Anterior cingulate cortex (tissue), 58 donors: ENCODE results near the gene TPH2.
A peak's percentile ranks its signal among the peaks of the same experiment; 100 is the strongest.

ENCODE experiments used
- DNase-seq, 58 donors: peaks; one replicate each; lab custom pipeline; 2025; lab: John Stamatoyannopoulos, UW

Gene TPH2

GRCh38 chr12:71958056-71958455 is 19.4 kb downstream of the TPH2 start:
- no peak for DNase-seq

GRCh38 chr12:71958457-71958856 is 19.8 kb downstream of the TPH2 start:
- no peak for DNase-seq

- no peak for DNase-seq
These were observed 20.4 kb downstream of the TPH2 start for GRCh38 chr12:71958993-71959578.

GRCh38 chr12:71967211-71967610 is 28.6 kb downstream of the TPH2 start:
- no peak for DNase-seq

- DNase-seq: no peak
These were observed 30.7 kb downstream of the TPH2 start for GRCh38 chr12:71969330-71969729.

GRCh38 chr12:71970031-71970430 is 31.4 kb downstream of the TPH2 start:
- no peak for DNase-seq

GRCh38 chr12:71972441-71973074 is 33.9 kb downstream of the TPH2 start:
- DNase-seq: no peak

- no peak for DNase-seq
These were observed 35.0 kb downstream of the TPH2 start for GRCh38 chr12:71973687-71974086.

- DNase-seq: no peak
These were observed 41.9 kb downstream of the TPH2 start for GRCh38 chr12:71980538-71980937.

- no peak for DNase-seq
These were observed 42.5 kb downstream of the TPH2 start for GRCh38 chr12:71981149-71981548.

- no peak for DNase-seq
These were observed 56.1 kb downstream of the TPH2 start for GRCh38 chr12:71994715-71995114.

- no peak for DNase-seq
These were observed 61.1 kb downstream of the TPH2 start for GRCh38 chr12:71999795-72000194.

- DNase-seq: peak in 1 of 58 donors; percentile 3
These were observed 62.5 kb downstream of the TPH2 start for GRCh38 chr12:72000969-72001648.

- no peak for DNase-seq
These were observed 68.1 kb downstream of the TPH2 start for GRCh38 chr12:72006766-72007165.

GRCh38 chr12:72010356-72010755 is 71.7 kb downstream of the TPH2 start:
- no peak for DNase-seq

GRCh38 chr12:72011374-72011773 is 72.7 kb downstream of the TPH2 start:
- DNase-seq: no peak

GRCh38 chr12:72012874-72013273 is 74.2 kb downstream of the TPH2 start:
- no peak for DNase-seq

GRCh38 chr12:72015895-72016294 is 77.2 kb downstream of the TPH2 start:
- no peak for DNase-seq

GRCh38 chr12:72017054-72017651 is 78.5 kb downstream of the TPH2 start:
- peak in 57 of 58 donors; percentile 0 to 83 (median 54) for DNase-seq

GRCh38 chr12:72018036-72018435 is 79.4 kb downstream of the TPH2 start:
- DNase-seq: no peak

GRCh38 chr12:72024613-72025012 is 86.0 kb downstream of the TPH2 start:
- no peak for DNase-seq

GRCh38 chr12:72025524-72025923 is 86.9 kb downstream of the TPH2 start:
- no peak for DNase-seq
